ENCODE results near the gene ANXA2. TPM values are rescaled to one million over a fixed set of nuclear protein-coding genes. Genes with fewer than 3 reads are reported as not detected.
A peak's percentile ranks its signal among the peaks of the same experiment; 100 is the strongest.

ANXA2 gene
- total RNA-seq, result 1,000 to 10,000 TPM; 1,272 to 1,552 (median 1,345) TPM

DNA sequence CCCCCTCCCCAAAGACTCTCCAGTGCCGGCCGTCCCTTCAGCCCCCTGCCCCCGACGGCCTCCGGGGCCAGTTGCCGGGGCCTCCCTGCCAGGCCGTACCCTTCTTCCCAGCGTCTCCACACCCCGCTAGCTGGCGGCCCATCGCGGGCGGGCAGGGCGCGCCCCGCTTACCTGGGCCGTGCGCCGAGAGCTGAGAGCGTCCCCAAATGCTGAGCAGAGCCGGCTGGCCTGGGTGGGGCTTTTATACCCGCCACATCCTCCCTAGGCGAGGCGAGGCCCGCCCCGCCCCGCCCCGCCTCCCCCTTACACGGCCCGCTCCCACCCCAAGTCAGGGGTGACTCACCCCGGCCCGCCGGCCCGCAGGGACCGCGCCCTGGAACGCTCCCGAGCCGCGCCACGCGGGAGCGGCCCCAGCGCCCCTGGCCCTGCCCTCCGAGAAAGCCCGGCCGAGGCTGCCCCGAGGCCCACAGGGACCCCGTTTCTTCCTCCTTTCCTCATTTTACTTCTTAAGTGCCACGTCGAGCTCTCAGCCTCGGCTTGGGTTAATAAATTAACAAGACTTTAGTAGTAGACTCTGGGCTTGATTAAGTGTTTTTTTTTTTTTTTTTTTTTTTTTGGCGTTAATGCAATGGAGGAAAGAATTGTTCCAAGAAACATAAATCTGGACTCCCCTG is at the start of gene ANXA2:
Gene ANXA2 (minus strand): TSS at position 215 of the 674 bp plus-strand sequence. CDS start 11,911 bp downstream, outside the sequence.
- TF ChIP-seq, protein P1, sequence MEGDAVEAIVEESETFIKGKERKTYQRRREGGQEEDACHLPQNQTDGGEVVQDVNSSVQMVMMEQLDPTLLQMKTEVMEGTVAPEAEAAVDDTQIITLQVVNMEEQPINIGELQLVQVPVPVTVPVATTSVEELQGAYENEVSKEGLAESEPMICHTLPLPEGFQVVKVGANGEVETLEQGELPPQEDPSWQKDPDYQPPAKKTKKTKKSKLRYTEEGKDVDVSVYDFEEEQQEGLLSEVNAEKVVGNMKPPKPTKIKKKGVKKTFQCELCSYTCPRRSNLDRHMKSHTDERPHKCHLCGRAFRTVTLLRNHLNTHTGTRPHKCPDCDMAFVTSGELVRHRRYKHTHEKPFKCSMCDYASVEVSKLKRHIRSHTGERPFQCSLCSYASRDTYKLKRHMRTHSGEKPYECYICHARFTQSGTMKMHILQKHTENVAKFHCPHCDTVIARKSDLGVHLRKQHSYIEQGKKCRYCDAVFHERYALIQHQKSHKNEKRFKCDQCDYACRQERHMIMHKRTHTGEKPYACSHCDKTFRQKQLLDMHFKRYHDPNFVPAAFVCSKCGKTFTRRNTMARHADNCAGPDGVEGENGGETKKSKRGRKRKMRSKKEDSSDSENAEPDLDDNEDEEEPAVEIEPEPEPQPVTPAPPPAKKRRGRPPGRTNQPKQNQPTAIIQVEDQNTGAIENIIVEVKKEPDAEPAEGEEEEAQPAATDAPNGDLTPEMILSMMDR (IDR thresholded peaks at IDR 0.05), result no peak
- peak in 1 of 2 donors; percentile 86 for TF ChIP-seq POLR2A (IDR thresholded peaks at IDR 0.05)
- peak within 1 kb of the TSS; percentile 97 for H3K4me3 ChIP-seq (ENCODE audit: low read depth, poor library complexity, severe bottlenecking)
- 1% methylated on average over 20 to 32 of the region's 53 CpGs for WGBS, 2 donors
- intact Hi-C loops (cut with DNase I; ENCODE audit: low total_unique reads), result no loop called here
- peak; percentile 86 to 97 for DNase-seq (ENCODE audit: low spot score in 2 of 2)

DNA sequence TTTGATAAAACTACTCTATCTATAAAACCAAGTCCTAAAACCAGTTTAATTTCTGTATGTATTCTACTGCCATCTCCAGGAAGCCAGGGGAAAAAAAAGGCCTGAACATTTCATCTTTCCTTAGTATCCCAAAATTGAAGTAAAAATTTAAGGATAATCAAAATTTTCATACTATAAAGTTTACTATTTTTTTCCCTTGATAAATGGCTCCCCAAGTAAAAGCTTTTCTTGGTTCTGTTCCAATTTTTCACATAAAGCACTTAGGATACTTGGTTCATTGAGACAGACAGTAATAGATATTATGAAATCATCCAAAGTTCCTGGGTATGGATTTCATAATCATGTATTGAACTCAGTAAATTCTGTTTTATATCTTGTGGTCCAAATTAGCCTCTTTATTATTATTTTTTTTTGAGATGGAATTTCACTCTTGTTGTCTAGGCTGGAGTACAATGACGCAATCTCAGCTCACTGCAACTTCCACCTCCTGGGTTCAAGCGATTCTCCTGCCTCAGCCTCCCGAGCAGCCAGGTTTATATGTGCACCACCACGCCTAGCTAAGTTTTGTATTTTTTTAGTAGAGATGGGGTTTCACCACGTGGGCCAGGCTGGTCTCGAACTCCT is 46.6 kb upstream of the ANXA2 start:
- WGBS, 2 donors, result 79 to 87% methylated on average over 6 of the region's 6 CpGs
- H3K4me3 ChIP-seq (ENCODE audit: low read depth, poor library complexity, severe bottlenecking), result no peak overlapping the region
- intact Hi-C loops (cut with DNase I; ENCODE audit: low total_unique reads), result loop anchor here (10.0 kb wide), 1 partner anchor 90 kb away; no protein-coding TSS in a partner anchor
- TF ChIP-seq POLR2A (IDR thresholded peaks at IDR 0.05), result no peak
- TF ChIP-seq, protein P1 (IDR thresholded peaks at IDR 0.05), result no peak
- DNase-seq (ENCODE audit: low spot score in 2 of 2), result no peak

DNA sequence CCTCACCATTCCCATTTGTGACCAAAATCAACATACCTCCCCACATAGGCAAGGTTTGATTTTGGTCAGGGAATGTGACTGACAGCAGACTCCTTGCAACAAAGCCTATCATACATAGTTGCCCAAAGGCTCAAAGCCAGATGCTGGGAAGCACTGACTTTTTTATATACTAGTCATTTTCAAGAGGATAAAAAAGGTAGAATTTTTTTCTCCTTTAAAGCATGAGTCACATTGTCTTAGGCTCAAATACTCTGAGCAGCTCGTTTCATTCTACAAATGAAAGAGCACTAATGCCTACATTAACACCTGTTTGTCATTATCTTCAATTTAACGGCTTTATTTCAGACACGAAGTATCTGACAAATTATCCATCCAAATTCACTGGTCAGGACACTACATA is 45.0 kb upstream of the ANXA2 start:
- intact Hi-C loops (cut with DNase I; ENCODE audit: low total_unique reads), result loop anchor here (10.0 kb wide), 1 partner anchor 88 kb away; no protein-coding TSS in a partner anchor
- DNase-seq (ENCODE audit: low spot score in 2 of 2), result no peak

DNA sequence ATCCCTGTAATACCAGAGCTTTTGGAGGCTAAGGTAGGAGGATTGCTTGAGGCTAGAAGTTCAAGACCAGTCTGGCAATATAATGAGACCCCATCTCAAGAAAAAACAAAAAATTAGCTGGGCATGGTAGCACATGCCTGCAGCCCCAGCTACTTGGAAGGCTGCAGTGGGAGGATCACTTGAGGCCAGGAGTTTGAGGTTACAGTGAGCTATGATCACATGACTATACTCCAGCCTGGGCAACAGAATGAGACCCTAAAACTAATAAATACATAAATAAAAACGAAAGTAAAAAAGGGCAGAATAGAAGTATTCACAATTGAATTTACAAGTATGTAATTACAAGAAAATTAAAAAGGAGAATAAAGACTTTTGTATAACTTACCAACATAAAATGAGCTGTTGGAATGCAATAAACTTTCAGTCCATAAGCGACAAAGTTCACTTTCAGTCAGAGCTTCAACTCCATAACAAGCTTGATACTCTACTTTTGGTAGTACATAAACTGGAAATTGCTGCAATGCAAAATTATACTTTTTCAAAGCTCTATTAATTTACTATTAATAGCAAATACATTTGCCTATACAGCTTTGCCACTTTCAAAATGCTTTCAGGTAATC is 44.4 kb upstream of the ANXA2 start:
- 71 to 79% methylated on average over 2 of the region's 2 CpGs for WGBS, 2 donors
- no peak overlapping the region for H3K4me3 ChIP-seq (ENCODE audit: low read depth, poor library complexity, severe bottlenecking)
- TF ChIP-seq, protein P1 (IDR thresholded peaks at IDR 0.05), result no peak
- no peak for TF ChIP-seq POLR2A (IDR thresholded peaks at IDR 0.05)
- DNase-seq (ENCODE audit: low spot score in 2 of 2), result no peak
- intact Hi-C loops (cut with DNase I; ENCODE audit: low total_unique reads), result loop anchor here (10.0 kb wide), 1 partner anchor 87 kb away; no protein-coding TSS in a partner anchor

More for the DNA sequence above, 45.0 kb upstream of the ANXA2 start:
- WGBS, 2 donors, result 58 to 67% methylated on average over 3 of the region's 3 CpGs
- H3K4me3 ChIP-seq (ENCODE audit: low read depth, poor library complexity, severe bottlenecking), result no peak overlapping the region
- TF ChIP-seq, protein P1 (IDR thresholded peaks at IDR 0.05), result no peak
- TF ChIP-seq POLR2A (IDR thresholded peaks at IDR 0.05), result no peak

DNA sequence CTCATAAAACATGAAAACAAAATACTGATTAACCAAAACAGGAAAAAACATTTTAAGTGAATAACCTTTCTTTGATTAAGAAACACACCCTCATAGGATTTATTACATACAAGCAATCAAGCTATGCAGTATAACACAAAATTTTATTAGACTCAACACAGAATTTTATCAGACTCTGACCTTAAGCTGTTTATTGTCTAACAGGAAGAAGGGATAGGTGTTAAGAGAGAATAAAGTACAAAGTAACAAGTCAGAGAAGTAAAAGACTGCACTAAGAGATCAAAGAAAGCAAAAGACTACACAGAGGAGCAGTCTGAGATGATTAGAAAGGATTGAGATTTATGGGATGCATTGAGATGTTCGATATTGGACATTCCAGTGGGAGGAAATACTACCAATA is 43.5 kb upstream of the ANXA2 start:
- WGBS, 2 donors, result 82 to 89% methylated on average over 1 of the region's 1 CpG
- intact Hi-C loops (cut with DNase I; ENCODE audit: low total_unique reads), result loop anchor here (10.0 kb wide), 1 partner anchor 87 kb away; no protein-coding TSS in a partner anchor

More for the DNA sequence above, 43.5 kb upstream of the ANXA2 start:
- no peak overlapping the region for H3K4me3 ChIP-seq (ENCODE audit: low read depth, poor library complexity, severe bottlenecking)
- DNase-seq (ENCODE audit: low spot score in 2 of 2), result no peak
- TF ChIP-seq POLR2A (IDR thresholded peaks at IDR 0.05), result no peak
- TF ChIP-seq, protein P1 (IDR thresholded peaks at IDR 0.05), result no peak
